Uterus (tissue), 2 donors: ENCODE measurements around the gene SUPT6H.
"Not testable (repeated sequence)": the region's sequence is repeated elsewhere in the genome, so short reads cannot be mapped to it uniquely, and the experiment has no call there.

Source experiments
- POLR2A ChIP-seq, 2 donors: fragments of 450-650 bp; IDR thresholded peaks; one replicate each; pipeline ENCODE4 v1.6.1; 2016; ENCODE audit warnings: antibody characterized with exemption in 2 of 2, mild to moderate bottlenecking in 1 of 2, moderate library complexity in 1 of 2
- TF ChIP-seq, protein P1 (sequence below), 4 experiments: fragments of 200-600 bp in 2 of 4; fragments of 450-650 bp in 2 of 4; sonication (generic) in 2 of 4; IDR thresholded peaks; one replicate each; pipeline ENCODE4 v1.5.1; 2016 to 2019; ENCODE audit warnings: antibody characterized with exemption in 4 of 4, mild to moderate bottlenecking in 2 of 4, moderate library complexity in 1 of 4

GRCh38 chr17:28658342-28658741 is 3.7 kb upstream of the SUPT6H start:
- TF ChIP-seq, protein P1, sequence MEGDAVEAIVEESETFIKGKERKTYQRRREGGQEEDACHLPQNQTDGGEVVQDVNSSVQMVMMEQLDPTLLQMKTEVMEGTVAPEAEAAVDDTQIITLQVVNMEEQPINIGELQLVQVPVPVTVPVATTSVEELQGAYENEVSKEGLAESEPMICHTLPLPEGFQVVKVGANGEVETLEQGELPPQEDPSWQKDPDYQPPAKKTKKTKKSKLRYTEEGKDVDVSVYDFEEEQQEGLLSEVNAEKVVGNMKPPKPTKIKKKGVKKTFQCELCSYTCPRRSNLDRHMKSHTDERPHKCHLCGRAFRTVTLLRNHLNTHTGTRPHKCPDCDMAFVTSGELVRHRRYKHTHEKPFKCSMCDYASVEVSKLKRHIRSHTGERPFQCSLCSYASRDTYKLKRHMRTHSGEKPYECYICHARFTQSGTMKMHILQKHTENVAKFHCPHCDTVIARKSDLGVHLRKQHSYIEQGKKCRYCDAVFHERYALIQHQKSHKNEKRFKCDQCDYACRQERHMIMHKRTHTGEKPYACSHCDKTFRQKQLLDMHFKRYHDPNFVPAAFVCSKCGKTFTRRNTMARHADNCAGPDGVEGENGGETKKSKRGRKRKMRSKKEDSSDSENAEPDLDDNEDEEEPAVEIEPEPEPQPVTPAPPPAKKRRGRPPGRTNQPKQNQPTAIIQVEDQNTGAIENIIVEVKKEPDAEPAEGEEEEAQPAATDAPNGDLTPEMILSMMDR (IDR thresholded peaks at IDR 0.05), result not testable (repeated sequence)
- not testable (repeated sequence) for TF ChIP-seq POLR2A (IDR thresholded peaks at IDR 0.05)
